Loucy (cell line): ENCODE results near the gene INSR.
A peak's percentile ranks its signal among the peaks of the same experiment; 100 is the strongest.

Source experiments
- H2AFZ ChIP-seq: fragments of 200-600 bp; sonication (generic); 2 replicates; pipeline ENCODE4 v1.6.0; 2016; ENCODE audit warnings: antibody characterized with exemption, mild to moderate bottlenecking, low read length, moderate library complexity
- H3F3A ChIP-seq: fragments of 200-600 bp; 2 replicates; pipeline ENCODE4 v1.6.0; 2016; ENCODE audit warnings: antibody characterized with exemption, low read depth, mild to moderate bottlenecking
- H3K27me3 ChIP-seq: fragments of 200-600 bp; sonication (generic); 2 replicates; pipeline ENCODE4 v1.6.1; 2014; ENCODE audit warnings: low read length, mild to moderate bottlenecking; ENCODE audit not compliant: insufficient read depth, poor library complexity, severe bottlenecking
- H3K36me3 ChIP-seq: fragments of 200-600 bp; sonication (generic); 2 replicates; pipeline ENCODE4 v1.6.1; 2016; ENCODE audit warnings: low read length; ENCODE audit not compliant: insufficient read depth
- H3K4me1 ChIP-seq: fragments of 200-600 bp; sonication (generic); 2 replicates; pipeline ENCODE4 v1.5.1; 2014; ENCODE audit warnings: low read length, mild to moderate bottlenecking; ENCODE audit not compliant: insufficient read depth, poor library complexity, severe bottlenecking
- H3K4me2 ChIP-seq: fragments of 200-600 bp; sonication (generic); 2 replicates; pipeline ENCODE4 v1.6.0; 2014; ENCODE audit warnings: antibody characterized with exemption, low read length, low read depth, mild to moderate bottlenecking; ENCODE audit not compliant: poor library complexity, severe bottlenecking
- H3K4me3 ChIP-seq: fragments of 200-600 bp; sonication (generic); 2 replicates; pipeline ENCODE4 v1.5.1; 2014; ENCODE audit warnings: low read length, mild to moderate bottlenecking, mixed read lengths; ENCODE audit not compliant: poor library complexity, severe bottlenecking
- H3K79me2 ChIP-seq: fragments of 200-600 bp; sonication (generic); 2 replicates; pipeline ENCODE4 v1.6.1; 2014; ENCODE audit warnings: low read length; ENCODE audit not compliant: insufficient read depth
- H3K9ac ChIP-seq: fragments of 200-600 bp; sonication (generic); 2 replicates; pipeline ENCODE4 v1.6.0; 2014; ENCODE audit warnings: mild to moderate bottlenecking, low read depth, low read length, moderate library complexity; ENCODE audit not compliant: poor library complexity, severe bottlenecking
- H3K9me2 ChIP-seq: fragments of 200-600 bp; sonication (generic); replicated peaks from 2 replicates; pipeline ENCODE4 v1.6.1; 2016; ENCODE audit warnings: low read depth, low read length, mixed read lengths
- H3K9me3 ChIP-seq: fragments of 200-600 bp; sonication (generic); 2 replicates; pipeline ENCODE4 v1.6.1; 2014; ENCODE audit warnings: mild to moderate bottlenecking, antibody characterized with exemption, low read length, low read depth; ENCODE audit not compliant: insufficient read depth
- H4K20me1 ChIP-seq: fragments of 200-600 bp; sonication (generic); 2 replicates; pipeline ENCODE4 v1.6.0; 2014; ENCODE audit warnings: antibody characterized with exemption, low read length, mild to moderate bottlenecking; ENCODE audit not compliant: insufficient read depth, poor library complexity, severe bottlenecking
- CTCF ChIP-seq: fragments of 200-600 bp; sonication (generic); conservative IDR thresholded peaks from 2 replicates; pipeline ENCODE4 v1.5.1; 2014; ENCODE audit warnings: mild to moderate bottlenecking, antibody characterized with exemption, low read length
- EZH2phosphoT487 ChIP-seq: fragments of 200-600 bp; IDR thresholded peaks from 2 replicates; pipeline ENCODE4 v1.6.1; 2018; ENCODE audit warnings: antibody characterized with exemption, mild to moderate bottlenecking, moderate library complexity, borderline replicate concordance

The INSR gene

GRCh38 chr19:7331446-7331845, 37.2 kb upstream of the INSR start:
- H2AFZ ChIP-seq: no peak overlapping the region

DNA sequence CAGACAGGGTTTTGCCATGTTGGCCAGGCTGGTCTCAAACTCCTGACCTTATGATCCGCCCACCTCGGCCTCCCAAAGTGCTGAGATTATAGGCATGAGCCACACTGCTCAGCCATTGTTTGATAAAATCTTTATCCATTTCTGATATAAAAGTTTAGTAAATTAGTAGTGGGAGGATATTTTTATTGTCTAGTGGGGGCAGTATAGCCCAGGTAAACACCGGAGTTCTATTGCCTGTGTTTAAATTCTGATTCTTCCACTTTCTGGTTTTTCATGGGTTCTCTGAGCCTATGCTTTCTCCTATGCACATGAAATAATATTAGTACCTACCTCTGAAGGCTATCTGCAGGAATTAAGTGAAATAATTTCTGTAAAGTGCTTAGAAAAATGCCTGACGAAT, 34.4 kb upstream of the INSR start:
- Histone ChIP-seq H3K9me3 (no peaks in the 10 kb centered on the region), H3K9me2 (no peaks in the 10 kb centered on the region), H3K9ac (no peak overlapping the region), H3F3A (no peaks in the 10 kb centered on the region), H3K36me3 (no peaks in the 10 kb centered on the region), H3K4me2 (no peak overlapping the region), H3K79me2 (no peaks in the 10 kb centered on the region), H4K20me1 (no peaks in the 10 kb centered on the region), H2AFZ (no peak overlapping the region), H3K4me3 (no peak overlapping the region), H3K4me1 (peaks cover 6% of the 10 kb centered on the region), H3K27me3 (no peaks in the 10 kb centered on the region)
- TF ChIP-seq CTCF: peak; percentile 62
- no peak for TF ChIP-seq EZH2phosphoT487

More at GRCh38 chr19:7331446-7331845, 37.2 kb upstream of the INSR start:
- H3K4me1 ChIP-seq: peaks cover 25% of the 10 kb centered on the region
- H3K9me3 ChIP-seq: no peaks in the 10 kb centered on the region
- no peaks in the 10 kb centered on the region for H3K27me3 ChIP-seq
- H3K4me2 ChIP-seq: no peak overlapping the region
- no peaks in the 10 kb centered on the region for H4K20me1 ChIP-seq
- H3K79me2 ChIP-seq: no peaks in the 10 kb centered on the region
- H3K36me3 ChIP-seq: no peaks in the 10 kb centered on the region
- H3K9me2 ChIP-seq: no peaks in the 10 kb centered on the region
- H3F3A ChIP-seq: peaks cover 2% of the 10 kb centered on the region; the same call in 1 of the 2 replicates
- no peak overlapping the region for H3K9ac ChIP-seq
- no peak overlapping the region for H3K4me3 ChIP-seq
- no peak for TF ChIP-seq EZH2phosphoT487
- no peak for TF ChIP-seq CTCF

GRCh38 chr19:7327802-7328201, 33.6 kb upstream of the INSR start:
- Histone ChIP-seq H3K9me2 (no peaks in the 10 kb centered on the region), H3K36me3 (no peaks in the 10 kb centered on the region), H3K27me3 (no peaks in the 10 kb centered on the region), H3K9ac (no peak overlapping the region), H3K4me1 (no peaks in the 10 kb centered on the region), H3K4me2 (no peak overlapping the region), H3K4me3 (no peak overlapping the region), H3F3A (no peaks in the 10 kb centered on the region), H3K79me2 (no peaks in the 10 kb centered on the region), H4K20me1 (no peaks in the 10 kb centered on the region), H3K9me3 (no peaks in the 10 kb centered on the region), H2AFZ (no peak overlapping the region)
- no peak for TF ChIP-seq EZH2phosphoT487
- no peak for TF ChIP-seq CTCF
